NCI-H2227 treated with DMSO at 0.1 percent for 48 hours (cell line): ENCODE measurements around the gene CSF2RB.

Experiments
- DNase-seq: peaks from one replicate; lab custom pipeline; 2025; lab: John Stamatoyannopoulos, UW

Gene CSF2RB

DNA sequence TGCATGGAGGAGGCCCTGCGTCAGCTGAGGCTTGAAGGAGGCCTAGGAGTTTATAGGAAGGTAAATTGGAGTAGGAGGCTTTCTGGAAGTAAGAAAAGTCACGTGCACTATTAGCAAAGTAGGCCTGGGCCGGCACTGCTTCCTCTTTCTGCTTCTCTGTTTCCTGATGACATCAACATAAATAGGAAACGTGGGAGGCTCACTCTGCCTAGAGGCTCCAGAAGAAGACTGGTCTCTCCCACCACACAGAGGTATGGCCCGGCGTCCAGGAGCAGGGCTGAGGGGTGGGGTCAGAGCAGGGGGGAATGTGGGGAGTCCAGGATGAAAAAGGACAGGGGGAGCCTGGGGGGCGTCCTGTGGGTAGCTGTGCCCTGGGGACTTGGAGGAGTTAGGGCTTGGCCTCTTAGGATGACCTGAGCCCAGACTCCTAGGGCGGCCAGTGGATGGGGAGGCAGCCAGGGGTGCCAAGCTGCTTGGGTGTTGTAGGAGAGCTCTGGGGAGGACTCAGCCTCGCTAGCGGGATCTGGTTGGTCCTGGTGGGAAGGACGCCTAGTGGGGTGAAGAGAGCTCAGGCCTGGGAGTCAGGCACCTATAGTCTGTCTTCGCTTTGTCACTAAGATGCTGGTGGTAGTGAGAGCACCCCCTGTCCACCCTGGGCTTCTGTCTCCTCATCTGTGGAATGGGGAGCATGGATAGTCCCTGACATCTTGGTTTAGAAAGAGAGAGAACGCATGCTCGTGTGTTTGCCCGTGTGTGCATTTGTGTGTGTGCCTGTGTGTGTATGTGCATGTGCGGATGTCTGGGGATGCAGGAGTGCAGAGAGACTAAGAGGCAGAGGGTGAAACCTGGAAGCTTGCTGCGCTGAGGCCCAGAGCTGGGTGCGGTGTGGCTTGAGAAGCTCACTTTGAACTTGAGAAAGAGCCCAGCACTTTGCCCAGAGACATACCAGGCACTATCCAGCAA, at the start of gene CSF2RB:
TSS of gene CSF2RB (plus strand) at position 202 of the 963 bp plus-strand sequence. CDS start 8,580 bp downstream, outside the sequence.
- DNase-seq, result no peak

DNA sequence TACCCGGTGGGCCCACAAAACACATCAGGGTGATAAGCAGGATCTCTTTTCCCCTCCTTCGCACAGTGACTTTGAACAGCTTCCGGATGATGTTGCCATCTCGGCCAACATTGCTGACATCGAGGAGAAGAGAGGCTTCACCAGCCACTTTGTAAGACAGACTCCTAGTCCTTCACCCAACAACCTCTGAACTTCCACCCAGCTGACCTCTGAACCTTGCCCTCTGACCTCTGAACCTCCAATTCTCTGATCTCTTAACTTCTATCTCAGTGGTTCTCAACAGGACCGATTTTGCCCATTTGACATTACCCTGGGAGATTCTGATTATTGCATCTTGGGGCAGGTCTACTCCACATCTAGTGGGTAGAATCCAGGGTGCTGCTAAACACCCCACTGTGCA, 49.4 kb upstream of the CSF2RB start:
- no peak for DNase-seq

DNA sequence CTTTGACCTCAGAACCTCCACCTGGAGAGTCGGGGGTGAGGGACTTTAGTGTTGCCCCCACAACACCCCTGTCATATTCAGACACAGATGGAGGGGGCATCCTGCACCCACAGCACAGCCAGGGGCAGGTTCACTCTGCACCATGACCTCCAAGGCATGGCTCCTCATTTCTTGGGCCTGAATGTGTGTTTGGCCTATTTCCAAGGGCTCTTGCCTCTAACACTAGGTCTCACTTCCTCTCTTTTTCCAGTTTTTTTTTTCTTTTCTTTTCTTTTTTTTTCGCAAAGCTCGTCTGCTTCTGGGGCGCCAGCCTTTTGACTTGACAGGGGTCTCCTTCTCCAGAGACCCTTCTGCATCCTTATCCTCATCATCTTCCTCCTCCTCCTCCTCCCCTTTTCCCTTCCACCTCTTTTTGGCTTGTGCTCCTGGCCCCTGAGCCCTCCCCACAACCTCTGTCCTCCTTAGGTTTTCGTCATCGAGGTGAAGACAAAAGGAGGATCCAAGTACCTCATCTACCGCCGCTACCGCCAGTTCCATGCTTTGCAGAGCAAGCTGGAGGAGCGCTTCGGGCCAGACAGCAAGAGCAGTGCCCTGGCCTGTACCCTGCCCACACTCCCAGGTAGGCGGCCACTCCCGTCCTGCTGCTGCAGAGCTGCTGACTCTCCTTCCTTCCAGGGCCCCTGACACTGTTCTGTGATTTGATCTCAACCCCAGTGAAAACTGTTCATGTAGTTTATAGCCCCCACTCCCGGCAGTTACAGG, 48.8 kb upstream of the CSF2RB start:
- no peak for DNase-seq

DNA sequence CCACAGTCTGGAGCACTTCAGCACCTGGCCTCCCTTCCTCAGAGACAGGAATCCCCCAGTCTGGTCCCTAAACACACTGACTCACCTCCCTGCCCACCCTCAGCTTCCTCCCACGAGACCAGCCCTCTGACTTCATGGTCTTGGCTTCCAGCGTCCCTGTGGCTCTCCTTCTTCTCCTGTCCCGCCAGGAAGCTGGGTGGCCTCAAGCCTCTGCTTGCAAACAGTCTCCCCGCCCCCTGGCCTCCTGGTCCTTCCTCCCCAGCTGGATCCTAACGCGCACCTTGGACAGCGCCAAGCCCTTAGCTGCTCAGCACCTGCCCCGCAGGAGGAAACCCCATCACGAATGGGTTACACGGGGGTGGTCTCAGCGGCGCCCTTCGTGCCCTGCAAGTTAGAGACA, 48.1 kb upstream of the CSF2RB start:
- no peak for DNase-seq

DNA sequence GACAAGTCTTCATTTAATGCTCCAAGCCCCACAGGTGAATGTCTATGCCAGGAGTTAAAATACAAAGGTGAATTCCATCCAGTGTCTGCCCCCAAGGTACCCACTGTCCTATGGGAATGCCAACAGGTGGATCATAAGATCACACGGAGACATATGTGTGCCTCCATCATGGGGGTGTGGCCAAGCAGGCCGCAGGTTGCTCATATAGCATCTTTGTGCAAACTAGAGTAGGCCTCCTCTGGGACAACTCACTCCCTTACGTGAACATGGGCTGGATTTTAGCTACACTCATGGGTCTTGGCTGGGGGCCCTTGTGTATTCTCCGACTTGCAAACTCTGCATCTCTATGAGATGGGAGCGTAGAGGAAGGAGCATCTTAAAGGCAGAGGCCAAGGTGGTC, 45.7 kb upstream of the CSF2RB start:
- no peak for DNase-seq

DNA sequence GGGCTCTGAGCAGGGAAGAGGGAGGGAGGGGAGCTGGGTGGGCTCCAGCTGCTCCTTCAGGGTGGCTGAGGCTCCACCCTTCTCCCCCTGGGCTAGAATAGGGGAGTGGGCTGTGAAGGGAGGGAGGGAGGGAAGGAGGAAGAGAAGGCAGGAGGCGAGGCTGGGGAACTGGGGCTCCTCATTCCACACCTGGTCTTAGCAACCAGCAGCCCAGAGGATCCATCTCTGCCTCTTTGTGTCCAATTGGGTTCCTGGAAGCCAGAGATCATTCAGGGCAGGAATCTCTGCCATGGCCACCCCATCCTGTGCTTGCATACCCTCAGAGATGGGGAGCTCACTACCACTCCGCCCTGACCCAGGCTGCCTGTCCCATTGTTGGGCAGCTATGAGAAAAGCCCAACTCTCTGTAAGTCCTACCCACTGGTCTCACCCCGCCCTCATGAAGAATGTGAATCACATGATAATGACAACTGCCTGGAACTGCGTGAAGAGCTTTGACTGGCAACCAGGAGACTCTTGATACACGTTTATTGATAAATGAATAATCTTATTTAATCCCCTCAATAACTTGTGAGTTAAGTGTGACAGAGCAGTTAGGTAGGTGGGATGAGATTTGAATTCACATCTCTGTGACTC, 44.8 kb upstream of the CSF2RB start:
- no peak for DNase-seq

DNA sequence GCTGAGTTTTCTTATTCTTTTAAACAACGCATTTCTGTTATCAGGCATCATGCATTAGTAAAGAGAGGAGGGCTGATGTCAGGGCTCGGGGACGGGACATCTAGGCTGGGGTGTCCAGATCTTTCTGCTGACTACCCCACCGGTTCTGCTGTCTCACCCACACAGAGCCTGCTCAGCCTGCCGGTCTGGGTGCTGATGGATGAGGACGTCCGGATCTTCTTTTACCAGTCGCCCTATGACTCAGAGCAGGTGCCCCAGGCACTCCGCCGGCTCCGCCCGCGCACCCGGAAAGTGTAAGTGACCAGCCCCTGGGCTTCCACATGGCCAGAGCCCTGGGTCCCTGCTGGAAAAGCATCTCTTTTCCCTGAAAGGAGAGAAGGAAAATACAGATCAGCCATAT, 43.2 kb upstream of the CSF2RB start:
- no peak for DNase-seq

DNA sequence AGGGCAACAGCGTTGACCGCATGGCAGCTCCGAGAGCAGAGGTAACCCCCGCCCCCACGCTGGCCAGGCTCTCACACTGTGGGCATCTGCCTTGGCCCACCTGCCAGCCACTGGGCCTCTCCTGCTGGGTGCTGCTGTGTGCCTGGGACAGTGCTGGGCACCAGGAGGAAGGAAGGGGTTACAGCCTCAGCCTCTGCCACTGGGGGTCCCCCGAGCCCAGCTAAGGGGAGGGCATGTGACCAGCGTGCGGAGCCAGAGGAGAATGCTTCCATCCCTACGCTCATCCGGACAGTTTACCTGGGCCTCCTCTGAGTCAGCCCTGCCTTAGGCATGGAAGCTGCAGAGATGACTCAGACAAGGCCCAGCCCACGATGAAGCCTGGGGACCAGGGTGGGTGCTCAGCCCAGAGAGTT, 41.8 kb upstream of the CSF2RB start:
- DNase-seq, result no peak

DNA sequence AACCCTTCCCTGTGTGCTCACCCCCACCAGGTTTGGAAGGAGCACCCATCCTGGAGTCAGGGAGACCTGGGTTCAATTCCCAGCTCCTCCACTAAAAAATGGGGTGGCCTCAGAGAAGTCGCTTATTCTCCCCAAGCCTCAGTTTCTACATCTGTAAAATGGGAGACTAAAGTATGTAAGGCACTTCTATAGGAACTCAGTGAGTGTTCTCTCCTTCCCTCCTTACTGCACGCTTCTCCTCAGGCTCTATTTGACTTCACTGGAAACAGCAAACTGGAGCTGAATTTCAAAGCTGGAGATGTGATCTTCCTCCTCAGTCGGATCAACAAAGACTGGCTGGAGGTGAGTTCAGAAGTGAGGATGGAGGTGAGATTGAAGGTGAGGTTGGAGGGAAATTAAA, 41.3 kb upstream of the CSF2RB start:
- DNase-seq, result no peak

DNA sequence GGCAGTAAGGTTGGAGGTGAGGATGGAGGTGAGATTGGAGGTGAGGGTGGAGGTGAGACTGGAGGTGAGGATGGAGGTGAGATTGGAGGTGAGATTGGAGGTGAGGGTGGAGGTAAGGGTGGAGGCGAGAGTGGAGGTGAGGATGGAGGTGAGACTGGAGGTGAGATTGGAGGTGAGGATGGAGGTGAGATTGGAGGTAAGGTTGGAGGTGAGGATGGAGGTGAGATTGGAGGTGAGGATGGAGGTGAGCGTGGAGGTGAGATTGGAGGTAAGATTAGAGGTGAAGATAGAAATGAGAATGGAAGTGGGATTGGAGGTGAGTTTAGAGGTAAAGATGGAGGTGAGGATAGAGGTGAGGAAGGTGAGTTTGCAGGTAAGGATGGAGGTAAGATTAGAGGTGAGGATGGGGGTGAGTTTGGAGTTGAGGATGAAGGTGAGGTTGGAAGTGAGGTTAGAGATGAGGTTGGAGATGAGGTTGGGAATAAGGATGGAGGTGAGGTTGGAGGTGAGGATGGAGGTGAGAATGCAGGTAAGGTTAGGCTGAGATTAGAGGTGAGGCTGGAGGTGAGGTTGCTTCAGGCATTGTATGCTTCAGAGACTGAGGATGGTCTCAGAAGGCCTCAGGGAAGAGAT, 40.4 kb upstream of the CSF2RB start:
- no peak for DNase-seq

DNA sequence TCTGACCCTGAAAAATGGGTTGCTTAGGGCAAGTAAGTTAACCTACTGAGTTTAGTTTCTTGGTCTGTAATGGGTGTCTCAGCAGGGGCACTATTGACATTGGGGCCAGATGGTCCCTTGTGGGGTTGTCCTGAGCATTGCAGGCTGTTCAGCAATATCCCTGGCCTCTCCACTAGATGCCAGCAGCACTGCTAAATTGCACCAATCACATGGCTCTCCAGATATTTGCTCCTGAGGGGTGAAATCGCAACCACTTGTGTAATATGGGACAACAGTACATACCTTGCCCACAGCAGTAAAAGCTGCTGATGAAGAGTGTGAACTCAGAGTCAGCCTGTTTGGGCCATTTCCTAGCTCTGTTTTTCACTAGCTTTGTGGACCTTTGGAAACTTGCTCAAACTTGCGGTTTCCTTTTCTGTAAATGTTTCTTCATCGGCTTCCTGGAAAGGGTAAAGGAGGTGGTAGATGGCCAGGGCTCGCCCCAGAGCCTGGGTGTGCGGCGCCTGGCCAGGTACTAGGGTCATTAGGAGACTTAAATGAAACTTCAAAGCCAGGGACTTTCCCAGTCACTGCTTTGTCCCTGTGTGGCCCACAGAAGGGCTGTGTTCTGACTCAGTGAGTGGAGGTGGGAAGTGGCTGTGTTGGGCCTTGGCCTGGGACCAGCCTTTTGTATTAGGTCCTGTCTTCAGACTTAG, 39.7 kb upstream of the CSF2RB start:
- DNase-seq, result no peak

DNA sequence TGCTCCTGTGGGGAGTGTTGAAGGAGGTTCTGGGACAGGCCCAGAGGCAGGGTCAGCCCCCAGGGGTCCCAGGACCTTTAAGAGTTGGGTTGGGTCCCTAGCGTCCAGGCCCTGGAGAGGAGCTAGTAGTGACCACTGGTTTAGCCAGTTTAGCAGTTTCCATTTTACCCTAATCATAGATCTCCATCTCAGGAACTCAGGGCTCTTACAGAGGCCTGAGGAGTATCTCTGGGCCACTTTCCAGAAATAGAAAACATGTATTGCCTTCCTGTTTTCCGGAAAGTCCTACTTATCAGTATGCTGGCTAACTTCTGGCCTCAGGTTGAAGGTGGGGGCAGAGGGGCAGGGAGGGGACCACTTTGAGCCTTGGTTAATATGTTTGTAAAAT, 39.1 kb upstream of the CSF2RB start:
- DNase-seq, result no peak

DNA sequence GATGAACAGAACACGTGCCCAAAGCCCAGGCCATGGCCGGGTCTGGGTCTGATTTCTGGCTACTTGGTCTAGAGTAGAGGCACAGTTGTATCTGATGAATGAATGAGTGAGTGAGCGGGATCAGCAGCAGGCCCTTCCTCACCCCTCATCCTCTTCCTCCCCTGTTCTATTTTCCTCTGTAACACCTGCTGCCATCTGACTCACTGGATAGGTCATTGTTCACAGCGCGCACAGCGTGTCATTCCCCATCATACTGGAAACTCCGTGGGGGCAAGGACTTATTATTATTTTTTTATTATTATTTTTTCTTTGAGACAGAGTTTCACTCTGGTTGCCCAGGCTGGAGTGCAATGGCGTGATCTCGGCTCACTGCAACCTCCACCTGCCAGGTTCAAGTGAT, 38.7 kb upstream of the CSF2RB start:
- no peak for DNase-seq

DNA sequence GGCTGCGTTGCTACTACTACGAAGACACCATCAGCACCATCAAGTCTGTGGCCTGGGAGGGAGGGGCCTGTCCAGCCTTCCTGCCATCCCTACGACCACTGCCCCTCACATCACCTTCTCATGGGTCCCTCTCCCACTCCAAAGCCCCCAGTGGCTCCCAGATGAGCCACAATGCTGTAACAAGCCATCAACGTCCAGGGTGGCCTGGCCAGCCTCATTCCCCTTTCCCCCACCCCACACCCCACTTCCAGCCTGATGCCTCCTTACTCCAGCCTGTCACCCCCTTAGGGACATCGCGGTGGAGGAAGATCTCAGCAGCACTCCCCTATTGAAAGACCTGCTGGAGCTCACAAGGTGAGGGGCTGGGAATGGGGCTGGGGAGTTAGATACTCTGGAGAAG, 37.7 kb upstream of the CSF2RB start:
- DNase-seq, result no peak

DNA sequence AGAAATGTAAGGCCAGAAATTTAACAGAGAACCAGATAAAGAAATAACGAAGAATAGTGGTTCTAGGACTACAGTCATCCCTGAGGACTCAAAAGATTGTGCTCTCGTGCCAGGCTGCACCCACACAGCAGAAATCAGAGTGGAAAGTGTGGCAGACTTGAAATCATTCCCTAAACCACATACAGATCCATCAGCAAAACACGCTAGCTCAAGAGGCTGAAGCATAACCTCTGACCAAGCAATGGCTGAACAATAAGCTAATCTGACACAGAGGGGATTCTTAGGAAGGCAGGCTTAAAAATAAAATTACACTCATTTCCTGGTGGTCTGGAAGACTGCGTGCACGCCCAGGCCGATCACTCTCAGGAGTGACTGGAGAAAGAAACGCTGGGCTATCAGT, 33.7 kb upstream of the CSF2RB start:
- no peak for DNase-seq

DNA sequence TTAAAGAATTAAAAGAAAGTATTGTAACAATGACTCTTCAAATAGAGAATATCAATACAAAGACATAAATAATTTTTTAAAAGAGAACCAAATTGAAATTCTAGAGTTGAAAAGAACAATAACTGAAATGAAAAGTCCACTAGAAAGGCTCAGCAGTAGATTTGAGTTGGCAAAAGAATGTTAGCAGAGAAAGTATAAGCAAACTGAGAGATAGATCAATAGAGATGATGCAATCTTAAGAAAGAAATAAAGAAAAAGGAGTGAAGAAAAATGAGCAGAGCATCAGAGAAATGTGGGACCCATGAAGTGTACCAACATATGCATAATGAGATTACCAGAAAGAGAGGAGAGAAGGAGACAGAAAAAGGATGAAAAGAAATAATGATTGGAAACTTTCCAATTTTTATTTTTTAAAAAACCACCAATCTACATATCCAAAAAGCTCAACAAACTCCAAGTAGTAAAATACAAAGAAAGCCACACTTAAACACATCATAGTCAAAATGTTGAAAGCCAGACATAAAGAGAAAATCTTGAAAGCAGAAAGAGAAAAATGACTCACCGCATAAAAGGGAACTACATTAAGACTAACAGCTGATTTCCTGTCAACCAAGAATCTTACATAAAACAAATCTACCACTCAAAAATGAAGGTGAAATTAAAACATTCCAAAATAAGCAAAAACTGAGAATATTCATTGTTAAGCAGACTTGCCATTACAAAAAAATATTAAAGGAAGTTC, 31.8 kb upstream of the CSF2RB start:
- no peak for DNase-seq

DNA sequence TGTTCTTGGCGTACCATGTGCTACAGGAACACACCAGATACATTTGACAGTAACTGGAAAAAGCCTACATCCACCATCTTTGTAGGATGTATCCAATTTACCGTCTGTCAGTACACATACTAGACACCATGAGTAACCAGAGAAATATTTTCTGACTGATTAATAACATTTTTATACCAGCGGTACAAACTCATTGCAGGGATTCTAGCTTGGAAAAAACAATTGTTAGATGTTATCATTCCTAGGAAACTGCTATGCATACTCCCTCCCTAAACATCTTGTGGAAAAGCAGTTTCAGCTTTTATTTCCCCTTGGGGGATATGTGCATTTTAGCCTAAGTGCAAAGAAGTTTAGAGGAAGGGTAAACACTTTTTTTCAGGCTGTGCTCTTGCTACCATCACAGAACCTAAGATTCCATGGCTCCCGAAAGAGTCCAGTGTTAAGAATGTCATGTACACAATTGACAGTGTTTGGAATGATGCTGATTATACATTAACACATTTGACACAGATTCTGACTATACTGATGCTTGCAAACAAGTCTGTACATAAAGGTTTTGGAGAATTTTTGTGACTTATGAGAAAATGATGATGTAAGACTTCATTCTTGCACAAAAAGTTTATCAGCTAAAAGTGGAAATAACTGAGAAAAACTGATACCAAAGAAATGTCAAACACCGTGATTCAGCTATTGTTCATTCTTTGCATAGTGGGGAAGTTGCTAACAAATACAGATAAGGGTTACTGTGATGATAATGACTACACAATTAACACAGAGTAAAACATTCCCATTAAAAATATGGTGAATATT, 28.9 kb upstream of the CSF2RB start:
- no peak for DNase-seq

DNA sequence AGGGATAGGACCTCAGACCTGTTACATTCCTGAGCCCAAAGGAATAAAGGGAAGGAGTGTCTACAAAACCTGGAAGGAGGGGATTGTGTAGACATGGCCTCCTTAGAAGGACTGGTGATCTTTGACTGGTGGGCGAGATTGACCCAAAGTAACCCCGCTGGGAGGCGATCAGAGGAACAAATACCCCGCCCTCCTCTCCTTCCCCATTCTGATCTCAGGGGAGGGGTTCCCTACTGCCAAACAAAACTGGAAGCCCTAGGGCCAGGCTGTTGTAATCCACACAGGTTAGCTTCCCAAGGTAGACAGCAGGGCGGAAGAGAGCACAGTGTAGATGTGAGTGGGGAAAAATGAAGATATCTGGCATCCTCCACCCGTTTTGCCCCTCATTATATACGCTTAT, 28.0 kb upstream of the CSF2RB start:
- DNase-seq, result no peak

DNA sequence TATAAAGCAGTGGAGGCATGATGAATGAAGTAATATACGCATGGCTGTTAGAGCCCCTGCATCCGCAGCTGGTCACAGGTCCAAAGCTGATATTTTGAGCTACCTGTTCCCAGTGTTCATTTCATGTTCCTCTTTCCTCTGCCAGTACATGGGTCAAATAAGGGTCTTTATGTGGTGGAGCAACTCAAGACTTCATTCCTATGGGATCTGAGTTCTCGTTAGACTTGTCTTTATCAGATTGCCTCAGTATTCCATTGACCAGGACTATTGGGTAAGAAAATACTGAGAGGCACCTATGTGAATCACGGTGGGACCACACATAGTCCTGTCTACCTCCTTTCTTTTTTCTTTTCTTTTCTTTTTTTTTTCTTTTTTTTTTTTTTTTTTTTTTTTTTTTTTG, 27.4 kb upstream of the CSF2RB start:
- DNase-seq, result no peak

DNA sequence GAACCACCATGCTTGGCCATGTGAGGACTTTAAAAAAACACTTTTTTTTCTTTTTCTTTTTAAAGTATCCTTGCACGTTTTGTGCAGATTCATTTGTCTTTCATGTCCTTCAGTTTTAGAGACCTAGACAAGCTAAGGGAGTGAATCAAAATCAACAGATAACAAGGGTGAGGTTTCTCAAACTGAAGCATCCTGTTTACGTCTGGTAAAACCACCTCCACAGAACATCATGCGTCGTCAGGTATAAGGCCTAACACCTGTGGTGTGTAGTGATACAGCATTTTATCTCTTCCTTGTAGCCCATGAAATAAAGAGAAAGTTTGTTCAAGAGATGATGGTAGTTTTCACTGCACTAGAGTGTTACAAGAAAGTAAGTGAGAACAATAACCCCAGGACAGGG, 26.3 kb upstream of the CSF2RB start:
- no peak for DNase-seq
